B cell (primary cell): Measurements from ENCODE around the gene SERPINF2. TPM values are rescaled to one million over a fixed set of nuclear protein-coding genes. Genes with fewer than 3 reads are reported as not detected.
"Not testable (repeated sequence)": the region's sequence is repeated elsewhere in the genome, so short reads cannot be mapped to it uniquely, and the experiment has no call there.

ENCODE experiments used
- ATAC-seq: fragments of 200-7000 bp; cut with Tn5 transposase; one replicate; pipeline ENCODE4 v1.10.0; 2021; ENCODE audit warnings: low read depth, mild to moderate bottlenecking, moderate number of reproducible peaks, moderate library complexity
- CTCF ChIA-PET: fragments of 350-600 bp; sonication (Branson Sonifier 250); formaldehyde crosslinking; loops from one replicate; lab custom pipeline; 2021; ENCODE audit warnings: antibody characterized with exemption, inconsistent platforms; lab: Charles Lee
- POLR2A ChIA-PET: fragments of 350-600 bp; sonication (Branson Sonifier 250); formaldehyde crosslinking; loops from one replicate; lab custom pipeline; 2021; ENCODE audit warnings: antibody characterized with exemption; lab: Charles Lee
- DNase-seq: peaks from one replicate; pipeline ENCODE4 v3.0.0; 2013
- H2AFZ ChIP-seq: 2 replicates; pipeline ENCODE4 v1.6.1; 2012; ENCODE audit warnings: mild to moderate bottlenecking, low read depth, low read length; ENCODE audit not compliant: insufficient read depth, poor library complexity, severe bottlenecking
- H3K27ac ChIP-seq, 2 donors: 1 replicate in 1 of 2; 2 replicates in 1 of 2; pipeline ENCODE4 v1.5.1; 2012 to 2013; ENCODE audit warnings: low read length in 2 of 2, mild to moderate bottlenecking in 2 of 2, moderate library complexity in 1 of 2
- H3K27me3 ChIP-seq, 4 experiments: fragments of 200-600 bp in 1 of 4; sonication (generic) in 1 of 4; replicated peaks in 1 of 4; 1 replicate in 2 of 4; 2 replicates in 2 of 4; pipeline versions ENCODE4 v1.6.1 to v1.7.0; 2013 to 2016; ENCODE audit warnings: low read length in 3 of 4, mild to moderate bottlenecking in 2 of 4, mixed read lengths in 1 of 4, moderate library complexity in 1 of 4; ENCODE audit not compliant: insufficient read depth in 4 of 4, control insufficient read depth in 3 of 4; ENCODE audit errors: control extremely low read depth in 1 of 4
- H3K36me3 ChIP-seq, 2 experiments: replicated peaks in 1 of 2; 1 replicate in 1 of 2; 2 replicates in 1 of 2; pipeline versions ENCODE4 v1.6.1 to v1.7.1; 2013; ENCODE audit warnings: low read length in 1 of 2; ENCODE audit not compliant: insufficient read depth in 2 of 2, control insufficient read depth in 1 of 2; ENCODE audit errors: control extremely low read depth in 1 of 2, extremely low read depth in 1 of 2
- H3K4me1 ChIP-seq, 2 donors: fragments of 200-600 bp in 1 of 2; sonication (generic) in 1 of 2; 1 replicate in 1 of 2; 2 replicates in 1 of 2; pipeline versions ENCODE4 v1.5.1 to v1.6.1; 2013 to 2017; ENCODE audit warnings: low read length in 2 of 2; ENCODE audit not compliant: control insufficient read depth in 2 of 2, insufficient read depth in 2 of 2
- H3K4me2 ChIP-seq: replicated peaks from 2 replicates; pipeline ENCODE3; 2012; ENCODE audit warnings: mild to moderate bottlenecking, low read depth, low read length; ENCODE audit not compliant: poor library complexity, severe bottlenecking
- H3K4me3 ChIP-seq, 5 experiments: fragments of 200-600 bp in 1 of 5; sonication (generic) in 1 of 5; 1 replicate in 3 of 5; 2 replicates in 2 of 5; pipeline versions ENCODE4 v1.5.1 to v1.7.0; 2011 to 2016; ENCODE audit warnings: low read length in 4 of 5, mild to moderate bottlenecking in 4 of 5, low read depth in 2 of 5, control low read depth in 1 of 5, moderate library complexity in 1 of 5; ENCODE audit not compliant: insufficient read depth in 1 of 5; ENCODE audit errors: control extremely low read depth in 1 of 5, extremely low read depth in 1 of 5
- H3K79me2 ChIP-seq: fragments of 200-600 bp; sonication (generic); one replicate; pipeline ENCODE4 v1.6.0; 2016; ENCODE audit warnings: low read length; ENCODE audit not compliant: control insufficient read depth, insufficient read depth
- H3K9ac ChIP-seq: fragments of 200-600 bp; sonication (generic); 2 replicates; pipeline ENCODE4 v1.6.1; 2017; ENCODE audit warnings: mild to moderate bottlenecking, low read length, moderate library complexity
- H3K9me3 ChIP-seq, 3 donors: one replicate each; pipeline versions ENCODE4 v1.6.1 to v1.7.1; 2013; ENCODE audit warnings: low read length in 2 of 3; ENCODE audit not compliant: control insufficient read depth in 2 of 3, insufficient read depth in 1 of 3; ENCODE audit errors: control extremely low read depth in 1 of 3
- H4K20me1 ChIP-seq: 2 replicates; pipeline ENCODE4 v1.6.0; 2012; ENCODE audit warnings: mild to moderate bottlenecking, low read length; ENCODE audit not compliant: insufficient read depth, control insufficient read depth, poor library complexity, severe bottlenecking
- H3K27ac Mint-ChIP-seq: one replicate; pipeline ENCODE4 v1.8.0; 2021; ENCODE audit warnings: mixed read lengths
- H3K27me3 Mint-ChIP-seq: one replicate; pipeline ENCODE4 v1.8.0; 2021; ENCODE audit warnings: mixed read lengths
- H3K4me1 Mint-ChIP-seq: one replicate; pipeline ENCODE4 v1.8.0; 2021; ENCODE audit warnings: mixed read lengths
- H3K4me3 Mint-ChIP-seq: one replicate; pipeline ENCODE4 v1.8.0; 2021; ENCODE audit warnings: mixed read lengths
- H3K9me3 Mint-ChIP-seq: one replicate; pipeline ENCODE4 v1.8.0; 2022; ENCODE audit warnings: mixed read lengths; ENCODE audit not compliant: insufficient read depth
- EZH2 ChIP-seq: IDR thresholded peaks from 2 replicates; pipeline ENCODE4 v1.6.1; 2012; ENCODE audit warnings: borderline replicate concordance, low read depth, mild to moderate bottlenecking, moderate library complexity, low read length; ENCODE audit not compliant: insufficient read depth, poor library complexity, severe bottlenecking
- WGBS: methylation state at CpG from one replicate; pipeline ENCODE4 v1.1.5; 2013; ENCODE audit warnings: missing lambda C conversion rate; ENCODE audit not compliant: insufficient coverage; 5-methylcytosine and 5-hydroxymethylcytosine counted together
- intact Hi-C: fragments of 100-400 bp; cut with micrococcal nuclease; formaldehyde crosslinking; loops from one replicate; pipeline ENCODE4 v1.10.0; 2022
- polyA plus RNA-seq: library from polyadenylated mRNA; depleted of rRNA; stranded (reverse); fragments of >200 nt; gene quantifications from 2 replicates; pipeline ENCODE4 v1.2.3, GENCODE V29; 2012
- total RNA-seq, 2 donors: library from RNA; stranded (reverse); fragments of 120-200 nt in 1 of 2; gene quantifications; 1 replicate in 1 of 2; 2 replicates in 1 of 2; pipeline versions ENCODE4 v1.2.3 to v1.2.4, GENCODE V29; 2013 to 2022
- TF ChIP-seq, protein P1 (sequence below): fragments of 200-600 bp; IDR thresholded peaks from one replicate; pipeline ENCODE4 v1.8.0; 2022; ENCODE audit warnings: antibody characterized with exemption, mild to moderate bottlenecking

The SERPINF2 gene
- total and polyA plus RNA-seq, 2 donors (not counting 1 experiment from before 2014, with no cell fraction given): 0.97 to 3.9 TPM

DNA sequence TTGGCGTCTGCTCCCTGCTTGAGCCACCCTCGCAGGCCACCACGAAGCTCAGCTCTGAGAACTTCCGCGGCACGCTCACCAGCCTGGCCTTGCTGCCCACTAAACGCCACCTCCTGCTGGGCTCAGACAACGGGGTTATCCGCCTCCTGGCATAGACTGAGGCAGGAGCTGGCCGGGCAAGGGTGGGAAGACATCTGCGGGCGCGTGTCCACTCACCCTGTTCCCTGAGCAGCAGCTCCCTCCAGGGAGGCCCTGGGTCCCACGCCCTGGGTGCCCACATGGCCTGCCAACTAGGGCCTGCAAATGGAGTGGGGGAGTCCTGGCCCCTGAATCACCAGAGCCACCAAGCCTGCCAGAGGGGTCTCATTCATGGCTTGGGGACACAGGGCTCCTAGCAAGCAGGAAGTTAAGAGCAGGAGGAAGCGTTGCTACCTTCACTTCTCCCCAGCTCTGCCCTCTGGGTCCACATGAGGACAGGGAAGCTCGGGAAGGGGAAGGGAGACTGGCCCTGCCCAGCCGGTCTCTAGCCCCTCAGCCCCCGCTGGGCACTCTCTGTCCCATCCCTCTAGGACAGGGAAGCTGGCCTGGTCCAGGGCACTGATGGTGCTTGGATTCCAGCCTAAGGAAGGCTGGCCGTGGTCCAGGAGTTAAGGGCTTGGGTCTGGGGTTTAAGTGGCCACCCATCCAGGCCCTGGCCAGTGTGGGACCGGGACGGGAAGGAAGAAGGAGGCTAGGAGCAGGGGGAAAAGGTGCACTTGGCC, 5.0 kb upstream of the SERPINF2 start:
- H3K79me2 ChIP-seq: no peaks in the 10 kb centered on the region
- H3K36me3 ChIP-seq: peaks cover 0 to 38% of the 10 kb centered on the region in 2 experiments
- no peak overlapping the region for H3K4me3 ChIP-seq
- H3K9me3 ChIP-seq: peaks cover 0 to 2% (median 0%) of the 10 kb centered on the region in 3 donors
- H2AFZ ChIP-seq: no peak overlapping the region
- no peak overlapping the region for H3K27ac ChIP-seq
- peaks cover 25% of the 10 kb centered on the region for H4K20me1 ChIP-seq
- H3K9ac ChIP-seq: no peak overlapping the region
- ChIA-PET CTCF (interaction anchor here (1.3 to 1.5 kb wide), 2 partner anchors 17 to 46 kb away, joined by 3 to 5 read pairs; no protein-coding TSS in a partner anchor), POLR2A (interaction anchor here (0.6 to 1.6 kb wide), 2 partner anchors 8 to 94 kb away, joined by 3 to 5 read pairs; no protein-coding TSS in a partner anchor)
- intact Hi-C loops: no loop called here
- no peak overlapping the region for H3K27ac Mint-ChIP-seq
- WGBS: 96% methylated on average over 20 of the region's 21 CpGs
- peaks cover 10 to 22% of the 10 kb centered on the region in 2 donors for H3K4me1 ChIP-seq
- no peak overlapping the region for H3K4me2 ChIP-seq
- no peak overlapping the region for H3K4me3 Mint-ChIP-seq
- no peaks in the 10 kb centered on the region for H3K9me3 Mint-ChIP-seq
- no peaks in the 10 kb centered on the region for H3K27me3 ChIP-seq
- no peak for ATAC-seq
- no peak for DNase-seq
- H3K4me1 Mint-ChIP-seq: peaks cover 23% of the 10 kb centered on the region
- H3K27me3 Mint-ChIP-seq: no peaks in the 10 kb centered on the region
- TF ChIP-seq, protein P1, sequence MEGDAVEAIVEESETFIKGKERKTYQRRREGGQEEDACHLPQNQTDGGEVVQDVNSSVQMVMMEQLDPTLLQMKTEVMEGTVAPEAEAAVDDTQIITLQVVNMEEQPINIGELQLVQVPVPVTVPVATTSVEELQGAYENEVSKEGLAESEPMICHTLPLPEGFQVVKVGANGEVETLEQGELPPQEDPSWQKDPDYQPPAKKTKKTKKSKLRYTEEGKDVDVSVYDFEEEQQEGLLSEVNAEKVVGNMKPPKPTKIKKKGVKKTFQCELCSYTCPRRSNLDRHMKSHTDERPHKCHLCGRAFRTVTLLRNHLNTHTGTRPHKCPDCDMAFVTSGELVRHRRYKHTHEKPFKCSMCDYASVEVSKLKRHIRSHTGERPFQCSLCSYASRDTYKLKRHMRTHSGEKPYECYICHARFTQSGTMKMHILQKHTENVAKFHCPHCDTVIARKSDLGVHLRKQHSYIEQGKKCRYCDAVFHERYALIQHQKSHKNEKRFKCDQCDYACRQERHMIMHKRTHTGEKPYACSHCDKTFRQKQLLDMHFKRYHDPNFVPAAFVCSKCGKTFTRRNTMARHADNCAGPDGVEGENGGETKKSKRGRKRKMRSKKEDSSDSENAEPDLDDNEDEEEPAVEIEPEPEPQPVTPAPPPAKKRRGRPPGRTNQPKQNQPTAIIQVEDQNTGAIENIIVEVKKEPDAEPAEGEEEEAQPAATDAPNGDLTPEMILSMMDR: no peak
- TF ChIP-seq EZH2: no peak

DNA sequence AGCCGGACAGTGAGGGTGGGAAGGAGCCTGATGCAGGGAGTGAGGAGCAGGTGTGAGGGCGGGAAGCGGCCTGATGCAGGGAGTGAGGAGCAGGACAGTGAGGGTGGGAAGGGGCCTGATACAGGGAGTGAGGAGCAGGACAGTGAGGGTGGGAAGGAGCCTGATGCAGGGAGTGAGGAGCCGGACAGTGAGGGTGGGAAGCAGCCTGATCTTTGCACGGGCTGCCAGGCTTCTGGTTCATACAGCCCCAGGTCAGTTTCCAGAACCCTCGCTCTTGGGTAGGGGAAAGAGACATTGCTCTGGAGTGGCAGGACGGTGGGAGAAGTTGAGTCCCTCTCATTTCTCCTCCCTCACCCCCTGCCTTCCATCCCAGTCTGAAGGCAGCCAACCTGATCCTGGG, 772 bp upstream of the SERPINF2 start:
- peaks cover 0 to 14% of the 10 kb centered on the region in 2 experiments for H3K36me3 ChIP-seq
- H3K9me3 Mint-ChIP-seq, H3K4me1 ChIP-seq, H3K4me2 ChIP-seq, H3K79me2 ChIP-seq, DNase-seq, H3K4me3 Mint-ChIP-seq, H3K4me1 Mint-ChIP-seq, H3K27ac ChIP-seq, POLR2A ChIA-PET, CTCF ChIA-PET, H3K27me3 ChIP-seq, H2AFZ ChIP-seq, H3K27me3 Mint-ChIP-seq, ATAC-seq, H3K27ac Mint-ChIP-seq, intact Hi-C loops, H3K9me3 ChIP-seq, H3K9ac ChIP-seq, H3K4me3 ChIP-seq: not testable (repeated sequence)
- WGBS: 90% methylated on average over 2 of the region's 7 CpGs
- H4K20me1 ChIP-seq: peaks cover 12% of the 10 kb centered on the region
